Fibroblast of pulmonary artery (primary cell): ENCODE data around the gene THRAP3.
A peak's percentile ranks its signal among the peaks of the same experiment; 100 is the strongest.

Source experiments
- DNase-seq: peaks from one replicate; pipeline ENCODE4 v3.0.0-alpha.2; 2010; ENCODE audit warnings: low read depth
- H3K4me3 ChIP-seq: replicated peaks from 2 replicates; pipeline ENCODE4 v1.5.1; 2011; ENCODE audit warnings: low read depth, mild to moderate bottlenecking, control low read depth, low read length, moderate library complexity
- CTCF ChIP-seq: IDR thresholded peaks from 2 replicates; pipeline ENCODE4 v1.5.1; 2011; ENCODE audit warnings: mild to moderate bottlenecking, control low read depth, low read length, inconsistent platforms; ENCODE audit errors: missing control alignments

The THRAP3 gene

DNA sequence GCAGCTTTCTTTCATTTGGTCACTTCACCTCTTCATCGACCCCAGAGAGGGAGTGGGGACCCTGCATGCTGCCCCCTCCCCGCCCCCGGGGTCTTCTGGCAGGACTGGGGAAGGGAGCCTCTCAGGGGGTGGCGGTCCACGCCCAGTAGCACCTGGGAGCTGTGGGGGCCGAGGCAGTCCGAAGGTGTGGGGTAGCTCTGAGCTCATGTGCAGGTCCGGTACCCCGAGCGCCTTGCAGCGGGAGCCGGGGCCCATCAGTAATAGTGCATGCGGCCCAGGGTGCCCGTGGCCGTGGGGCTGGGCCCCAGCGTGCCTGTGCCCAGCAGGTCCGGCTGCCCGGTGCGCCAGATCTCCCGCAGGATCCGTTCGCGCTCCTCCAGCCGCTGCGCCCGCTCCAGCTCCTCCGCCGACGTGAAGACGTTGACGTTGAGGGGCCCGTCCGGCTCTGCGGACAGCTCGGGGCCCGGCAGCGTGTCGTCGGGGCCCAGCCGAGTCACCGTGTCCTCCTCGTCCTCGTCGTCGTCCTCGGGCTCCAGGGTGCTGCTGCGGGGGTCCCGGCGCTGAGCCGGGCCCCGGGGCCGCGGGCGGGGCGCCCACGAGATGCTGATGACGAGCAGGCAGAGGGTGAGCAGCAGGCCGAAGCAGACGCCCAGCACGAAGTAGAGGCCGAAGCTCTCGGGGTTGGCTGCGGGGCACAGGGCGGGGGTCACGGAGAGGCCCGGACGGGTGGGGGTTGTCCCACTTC is 98.0 kb downstream of the THRAP3 start:
- DNase-seq, result peak; percentile 27
- TF ChIP-seq CTCF, result no peak
- H3K4me3 ChIP-seq, result peak overlapping the region; percentile 64

GRCh38 chr1:36322786-36323635 is 98.8 kb downstream of the THRAP3 start:
- peak; percentile 67 for DNase-seq
- TF ChIP-seq CTCF, result no peak
- H3K4me3 ChIP-seq, result peak overlapping the region; percentile 64

DNA sequence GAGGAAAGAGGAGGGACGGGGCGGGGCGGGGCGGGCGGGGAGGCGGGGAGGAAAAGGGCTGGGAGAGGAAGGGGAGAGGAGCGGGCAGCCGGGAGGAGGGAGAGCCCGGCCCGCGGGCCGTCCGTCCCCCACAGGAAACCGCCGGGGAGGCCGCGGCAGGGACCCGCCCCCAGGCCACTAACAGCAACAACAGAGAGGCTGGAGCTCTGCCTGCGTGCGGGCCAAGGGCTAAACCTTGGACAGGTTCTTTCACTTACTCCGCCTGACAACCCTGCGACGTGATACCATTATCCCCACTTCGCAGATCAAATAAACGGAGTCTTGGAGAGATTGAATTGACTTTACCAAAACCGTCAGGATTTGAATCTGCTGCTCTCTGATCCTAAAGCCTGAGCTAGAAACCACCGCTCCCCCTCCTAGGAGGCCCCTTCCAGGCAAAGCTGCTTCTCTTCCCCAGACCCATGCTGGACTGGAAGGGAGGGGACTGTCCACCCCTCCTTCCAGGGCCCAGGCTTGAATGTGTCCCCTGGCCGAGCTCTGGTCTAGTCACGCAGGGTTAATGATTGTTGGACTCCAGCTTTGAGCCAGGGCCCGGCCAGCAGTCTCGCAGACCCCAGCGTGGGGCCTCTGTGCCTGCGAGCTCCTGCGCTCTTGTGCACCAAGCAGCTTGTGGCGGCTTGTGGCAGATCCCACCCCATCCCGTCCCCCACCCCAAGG is 99.6 kb downstream of the THRAP3 start, which contains the start of gene EVA1B:
Gene EVA1B, minus strand, starts transcription at position 10 of the 717 bp plus-strand sequence. CDS start 608 bp downstream, outside the sequence.
- peak within 1 kb of the TSS; percentile 64 for H3K4me3 ChIP-seq
- DNase-seq, result peak; percentile 84
- TF ChIP-seq CTCF, result no peak

GRCh38 chr1:36324353-36324703 is 100.1 kb downstream of the THRAP3 start:
- no peak overlapping the region for H3K4me3 ChIP-seq
- peak; percentile 28 for DNase-seq

GRCh38 chr1:36326499-36326898 is 102.3 kb downstream of the THRAP3 start:
- no peak for DNase-seq
- no peak for TF ChIP-seq CTCF
- no peak overlapping the region for H3K4me3 ChIP-seq

More at GRCh38 chr1:36324353-36324703, 100.1 kb downstream of the THRAP3 start:
- no peak for TF ChIP-seq CTCF

GRCh38 chr1:36327421-36328087 is 103.3 kb downstream of the THRAP3 start:
- no peak for TF ChIP-seq CTCF
- DNase-seq, result peak; percentile 32
- no peak overlapping the region for H3K4me3 ChIP-seq
